K562 (cell line): ENCODE data around the gene CHD2.

ENCODE experiments used
- CEBPB ChIP-seq: fragments of 450-650 bp; IDR thresholded peaks from 2 replicates; pipeline ENCODE4 v1.6.1; 2016; ENCODE audit warnings: missing genetic modification characterization, missing compliant biosample characterization
- ESRRA ChIP-seq: fragments of 450-650 bp; IDR thresholded peaks from 2 replicates; pipeline ENCODE4 v1.6.1; 2014; ENCODE audit warnings: low read depth, mild to moderate bottlenecking, moderate library complexity, borderline replicate concordance
- HMG20A ChIP-seq: fragments of 450-650 bp; formaldehyde crosslinking; conservative IDR thresholded peaks from 2 replicates; pipeline ENCODE4 v1.4.0; 2020; ENCODE audit warnings: mild to moderate bottlenecking, mixed read lengths
- MBD2 ChIP-seq: sonication (generic); IDR thresholded peaks from 2 replicates; pipeline ENCODE4 v1.6.1; 2016; ENCODE audit warnings: low read depth, borderline replicate concordance
- MTA3 ChIP-seq: fragments of 450-650 bp; formaldehyde crosslinking; IDR thresholded peaks from 2 replicates; pipeline ENCODE4 v1.6.1; 2017; ENCODE audit warnings: mild to moderate bottlenecking, borderline replicate concordance
- MTF1 ChIP-seq: fragments of 250-450 bp; sonication (Bioruptor Pico); IDR thresholded peaks from 2 replicates; pipeline ENCODE4 v1.9.0; 2021; ENCODE audit warnings: moderate library complexity, mild to moderate bottlenecking, inconsistent platforms, borderline replicate concordance
- MXI1 ChIP-seq: IDR thresholded peaks from 2 replicates; pipeline ENCODE4 v1.6.1; 2011; ENCODE audit warnings: low read depth, mild to moderate bottlenecking, improper control_type of control experiment, low read length
- PHTF2 ChIP-seq: fragments of 250-450 bp; sonication (Bioruptor Pico); IDR thresholded peaks from 2 replicates; pipeline ENCODE4 v1.5.0; 2021; ENCODE audit warnings: mild to moderate bottlenecking
- POLR2A ChIP-seq: fragments of 450-650 bp; conservative IDR thresholded peaks from 2 replicates; pipeline ENCODE4 v1.6.1; 2016
- SPI1 ChIP-seq: IDR thresholded peaks from 2 replicates; pipeline ENCODE4 v1.6.1; 2011; ENCODE audit warnings: low read depth, low read length, control low read depth, borderline replicate concordance
- TGIF2 ChIP-seq: sonication (generic); formaldehyde crosslinking; IDR thresholded peaks from 2 replicates; pipeline ENCODE4 v1.8.1; 2022; ENCODE audit warnings: mild to moderate bottlenecking, missing genetic modification reagents, moderate library complexity
- ZNF512 ChIP-seq: IDR thresholded peaks from 2 replicates; pipeline ENCODE4 v1.6.1; 2016; ENCODE audit warnings: missing genetic modification characterization, missing compliant biosample characterization

GRCh38 chr15:93044301-93045190 is 144.4 kb downstream of the CHD2 start:
- TF ChIP-seq HMG20A (CRISPR knock-in tag) (no peak), POLR2A (no peak), MTA3 (no peak), TGIF2 (no peak), MXI1 (no peak), ESRRA (no peak), MTF1 (CRISPR knock-in tag) (no peak), MBD2 (no peak), ZNF512 (tag) (no peak), SPI1 (no peak), CEBPB (tag) (no peak), PHTF2 (no peak)
